Neutrophil (primary cell): ENCODE results near the gene SPG21.

Experiments used
- H3K27ac ChIP-seq: fragments of 200-600 bp; sonication (generic); 2 replicates; pipeline ENCODE4 v1.5.1; 2016; ENCODE audit warnings: mild to moderate bottlenecking, moderate library complexity
- H3K27me3 ChIP-seq: fragments of 200-600 bp; sonication (generic); 2 replicates; pipeline ENCODE4 v1.6.0; 2016; ENCODE audit warnings: mild to moderate bottlenecking
- H3K36me3 ChIP-seq: fragments of 200-600 bp; sonication (generic); 2 replicates; pipeline ENCODE4 v1.5.1; 2017
- H3K4me1 ChIP-seq, 2 experiments: fragments of 200-600 bp in 1 of 2; sonication (generic) in 1 of 2; 1 replicate in 1 of 2; 2 replicates in 1 of 2; pipeline versions ENCODE4 v1.5.1 to v1.6.1; 2013 to 2016; ENCODE audit warnings: low read depth in 1 of 2, low read length in 1 of 2, mild to moderate bottlenecking in 1 of 2, moderate library complexity in 1 of 2; ENCODE audit not compliant: control insufficient read depth in 1 of 2, insufficient read depth in 1 of 2
- H3K4me3 ChIP-seq, 2 experiments: fragments of 200-600 bp in 1 of 2; sonication (generic) in 1 of 2; 1 replicate in 1 of 2; 2 replicates in 1 of 2; pipeline ENCODE4 v1.5.1; 2013 to 2016; ENCODE audit warnings: low read depth in 1 of 2, low read length in 1 of 2, mild to moderate bottlenecking in 1 of 2, moderate library complexity in 1 of 2
- H3K9me3 ChIP-seq: fragments of 200-600 bp; sonication (generic); 2 replicates; pipeline ENCODE4 v1.5.1; 2016
- CTCF ChIP-seq: fragments of 200-600 bp; sonication (generic); IDR thresholded peaks from 2 replicates; pipeline ENCODE4 v1.5.1; 2016; ENCODE audit warnings: antibody characterized with exemption

Gene SPG21

GRCh38 chr15:64989416-64990167, at the start of gene SPG21:
Gene SPG21, minus strand, starts transcription at chr15:64989914. Its CDS starts 6,345 bp downstream, at chr15:64983569.
- H3K36me3 ChIP-seq: peaks cover 4% of the 10 kb centered on the region
- peak; percentile 42 for TF ChIP-seq CTCF
- H3K27me3 ChIP-seq: no peaks in the 10 kb centered on the region
- H3K9me3 ChIP-seq: no peaks in the 10 kb centered on the region
- peaks cover 48 to 55% of the 10 kb centered on the region in 2 experiments for H3K4me1 ChIP-seq
- peak within 1 kb of the TSS; percentile 98 for H3K4me3 ChIP-seq
- peak within 1 kb of the TSS; percentile 97 for H3K27ac ChIP-seq

DNA sequence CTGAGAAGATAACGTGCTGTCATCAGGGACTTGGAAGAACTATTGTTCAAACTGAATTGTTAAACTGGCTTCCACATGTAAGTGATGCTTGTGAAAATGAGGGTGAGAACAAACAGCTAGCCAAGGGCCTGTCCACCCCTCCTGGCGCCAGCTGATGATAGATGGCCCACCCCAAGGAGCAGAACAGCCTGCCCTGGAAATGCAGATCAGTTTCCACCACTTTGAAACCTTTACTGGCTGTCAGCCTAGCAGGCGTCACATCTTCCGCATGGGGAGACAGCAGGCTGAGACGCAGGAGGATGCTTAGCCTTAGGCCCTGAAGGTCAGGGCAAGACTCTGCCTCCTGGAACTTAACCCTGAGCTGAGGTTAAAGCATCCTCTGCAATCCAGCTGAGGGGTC, 49.1 kb upstream of the SPG21 start:
- Histone ChIP-seq H3K27me3 (peaks cover under 1% of the 10 kb centered on the region), H3K4me1 (no peaks in the 10 kb centered on the region), H3K36me3 (no peaks in the 10 kb centered on the region), H3K27ac (no peak overlapping the region), H3K9me3 (no peaks in the 10 kb centered on the region), H3K4me3 (no peak overlapping the region)
- TF ChIP-seq CTCF: no peak

DNA sequence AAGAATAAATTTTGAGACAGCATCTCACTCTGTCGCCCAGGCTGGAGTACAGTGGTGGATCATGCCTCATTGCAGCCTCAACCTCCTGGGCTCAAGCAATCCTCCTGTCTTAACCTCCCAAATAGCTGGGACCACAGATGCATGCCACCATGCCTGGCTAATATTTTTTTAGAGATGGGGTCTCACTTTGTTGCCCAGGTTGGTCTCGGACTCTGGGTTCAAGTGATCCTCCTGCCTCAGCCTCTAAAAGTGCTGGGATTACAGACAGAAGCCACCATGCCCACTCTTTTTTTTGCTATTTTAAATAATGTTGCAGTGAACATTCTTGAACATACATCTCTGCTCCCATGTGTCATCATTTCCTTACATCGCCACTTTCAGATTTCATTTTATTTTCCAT, 48.7 kb upstream of the SPG21 start:
- Histone ChIP-seq H3K4me1 (peaks cover 0 to 1% of the 10 kb centered on the region in 2 experiments), H3K9me3 (no peaks in the 10 kb centered on the region), H3K27me3 (peaks cover 5% of the 10 kb centered on the region), H3K36me3 (no peaks in the 10 kb centered on the region), H3K4me3 (no peak overlapping the region), H3K27ac (no peak overlapping the region)
- TF ChIP-seq CTCF: no peak

- H3K27ac ChIP-seq: no peak overlapping the region
Observed at GRCh38 chr15:65037309-65037708, 47.6 kb upstream of the SPG21 start.

GRCh38 chr15:65034719-65035118, 45.0 kb upstream of the SPG21 start:
- H3K27ac ChIP-seq: no peak overlapping the region
- H3K9me3 ChIP-seq: no peaks in the 10 kb centered on the region
- H3K27me3 ChIP-seq: peaks cover 32% of the 10 kb centered on the region
- H3K4me3 ChIP-seq: no peak overlapping the region
- no peaks in the 10 kb centered on the region for H3K36me3 ChIP-seq
- H3K4me1 ChIP-seq: peaks cover 6 to 7% of the 10 kb centered on the region in 2 experiments
- TF ChIP-seq CTCF: no peak

More at GRCh38 chr15:65037309-65037708, 47.6 kb upstream of the SPG21 start:
- peaks cover 16% of the 10 kb centered on the region for H3K27me3 ChIP-seq
- H3K4me1 ChIP-seq: peaks cover 6 to 7% of the 10 kb centered on the region in 2 experiments
- H3K36me3 ChIP-seq: no peaks in the 10 kb centered on the region
- TF ChIP-seq CTCF: no peak
- H3K4me3 ChIP-seq: no peak overlapping the region
- no peaks in the 10 kb centered on the region for H3K9me3 ChIP-seq
